ENCODE results near the gene GRM4. TPM values are rescaled to one million over a fixed set of nuclear protein-coding genes. Genes with fewer than 3 reads are reported as not detected.

GRM4 gene
- total RNA-seq, 1 donor = not detected

DNA sequence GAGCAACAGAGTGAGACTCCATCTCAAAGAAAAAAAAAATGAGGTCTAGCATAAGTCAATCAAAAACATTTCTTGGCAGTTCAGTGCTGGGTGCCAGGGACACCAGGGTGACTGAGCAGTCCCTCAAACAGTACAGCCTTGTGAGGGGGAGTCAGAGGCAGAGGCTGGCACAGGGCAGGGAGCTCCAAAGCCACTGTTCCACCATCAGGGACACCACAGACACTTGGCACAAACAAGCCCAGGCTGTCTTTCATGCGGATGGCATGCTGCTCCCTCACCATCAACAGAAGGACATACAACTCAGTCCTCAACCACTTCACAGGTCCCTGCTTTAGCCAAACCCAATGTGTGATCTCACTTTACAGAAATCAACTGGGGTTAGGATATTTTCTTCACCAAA, 36.0 kb upstream of the GRM4 start:
- H3K4me3 ChIP-seq (ENCODE audit: low read depth, low read length) = no peak overlapping the region
- DNase-seq (ENCODE audit: low read depth) = no peak
- TF ChIP-seq, protein P1, sequence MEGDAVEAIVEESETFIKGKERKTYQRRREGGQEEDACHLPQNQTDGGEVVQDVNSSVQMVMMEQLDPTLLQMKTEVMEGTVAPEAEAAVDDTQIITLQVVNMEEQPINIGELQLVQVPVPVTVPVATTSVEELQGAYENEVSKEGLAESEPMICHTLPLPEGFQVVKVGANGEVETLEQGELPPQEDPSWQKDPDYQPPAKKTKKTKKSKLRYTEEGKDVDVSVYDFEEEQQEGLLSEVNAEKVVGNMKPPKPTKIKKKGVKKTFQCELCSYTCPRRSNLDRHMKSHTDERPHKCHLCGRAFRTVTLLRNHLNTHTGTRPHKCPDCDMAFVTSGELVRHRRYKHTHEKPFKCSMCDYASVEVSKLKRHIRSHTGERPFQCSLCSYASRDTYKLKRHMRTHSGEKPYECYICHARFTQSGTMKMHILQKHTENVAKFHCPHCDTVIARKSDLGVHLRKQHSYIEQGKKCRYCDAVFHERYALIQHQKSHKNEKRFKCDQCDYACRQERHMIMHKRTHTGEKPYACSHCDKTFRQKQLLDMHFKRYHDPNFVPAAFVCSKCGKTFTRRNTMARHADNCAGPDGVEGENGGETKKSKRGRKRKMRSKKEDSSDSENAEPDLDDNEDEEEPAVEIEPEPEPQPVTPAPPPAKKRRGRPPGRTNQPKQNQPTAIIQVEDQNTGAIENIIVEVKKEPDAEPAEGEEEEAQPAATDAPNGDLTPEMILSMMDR (IDR thresholded peaks at IDR 0.05; ENCODE audit: insufficient read depth, low read length) = no peak

DNA sequence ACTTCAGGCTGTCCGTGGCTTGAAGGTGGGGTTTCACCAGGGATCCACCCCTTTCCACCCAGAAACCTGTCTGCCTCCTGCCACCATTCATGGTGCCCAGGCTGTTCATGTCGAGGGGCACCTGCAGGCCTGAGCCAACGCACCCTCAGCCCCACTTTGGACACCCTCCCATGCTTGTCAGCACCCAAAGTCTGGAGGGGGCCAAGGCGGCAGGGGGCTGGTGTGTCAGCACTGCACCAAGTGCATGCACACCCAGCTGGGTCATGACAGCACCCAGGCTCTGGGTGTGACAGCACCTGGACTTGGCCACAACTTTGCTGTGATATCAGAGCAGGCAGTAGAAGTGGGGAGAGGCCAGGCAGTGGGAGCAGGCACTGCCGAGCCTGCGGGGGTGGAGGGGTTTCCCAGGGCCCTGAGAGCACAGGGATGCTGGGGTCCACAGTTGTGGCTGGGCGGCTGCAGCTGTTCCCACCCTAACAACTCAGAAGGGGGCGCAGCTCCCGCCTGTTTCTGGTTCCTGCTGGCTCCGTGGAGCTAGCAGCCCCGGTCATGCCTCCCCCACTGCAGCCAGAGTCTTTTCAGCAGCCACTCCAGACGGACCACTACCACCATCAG, 33.3 kb upstream of the GRM4 start:
- TF ChIP-seq, protein P1 (IDR thresholded peaks at IDR 0.05; ENCODE audit: insufficient read depth, low read length) = no peak
- H3K4me3 ChIP-seq (ENCODE audit: low read depth, low read length) = no peak overlapping the region
- no peak for DNase-seq (ENCODE audit: low read depth)

DNA sequence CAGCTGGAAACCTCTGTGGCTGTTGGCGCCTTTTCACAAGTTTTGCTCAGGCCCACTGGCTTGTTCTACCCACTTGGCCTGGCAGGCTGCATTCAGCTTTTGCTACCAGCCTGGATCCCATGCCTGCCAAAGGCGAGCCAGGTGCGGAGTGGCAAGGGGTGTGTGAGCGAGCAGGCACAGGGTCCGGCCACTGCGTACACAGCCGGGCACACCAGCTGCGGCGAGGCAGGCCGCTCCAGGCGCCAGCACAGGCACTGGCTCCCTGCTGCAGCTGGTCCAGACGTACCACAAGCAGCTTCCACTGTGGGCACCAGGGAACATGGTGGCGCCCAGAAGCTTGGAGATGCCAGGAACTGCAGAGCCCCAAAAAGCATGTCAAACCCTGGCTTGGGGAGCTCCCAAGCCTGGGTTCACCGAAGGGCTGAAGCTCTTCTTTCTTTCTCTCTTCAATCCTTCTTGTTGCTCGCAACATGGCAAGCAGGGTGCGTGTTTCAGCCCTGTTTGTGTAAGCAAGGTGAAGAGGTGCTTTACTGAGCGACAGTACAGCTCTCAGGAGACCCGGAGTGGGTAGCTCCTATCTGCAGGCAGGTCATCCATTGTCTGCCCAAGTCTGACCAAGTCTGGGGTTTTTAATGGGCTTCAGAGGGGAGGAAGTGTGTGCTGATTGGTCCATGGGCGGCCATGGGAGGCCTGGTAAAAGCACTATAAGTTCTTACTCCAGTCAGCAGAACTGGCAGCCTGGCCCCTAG, 32.6 kb upstream of the GRM4 start:
- no peak for DNase-seq (ENCODE audit: low read depth)
- H3K4me3 ChIP-seq (ENCODE audit: low read depth, low read length) = no peak overlapping the region
- TF ChIP-seq, protein P1 (IDR thresholded peaks at IDR 0.05; ENCODE audit: insufficient read depth, low read length) = no peak

DNA sequence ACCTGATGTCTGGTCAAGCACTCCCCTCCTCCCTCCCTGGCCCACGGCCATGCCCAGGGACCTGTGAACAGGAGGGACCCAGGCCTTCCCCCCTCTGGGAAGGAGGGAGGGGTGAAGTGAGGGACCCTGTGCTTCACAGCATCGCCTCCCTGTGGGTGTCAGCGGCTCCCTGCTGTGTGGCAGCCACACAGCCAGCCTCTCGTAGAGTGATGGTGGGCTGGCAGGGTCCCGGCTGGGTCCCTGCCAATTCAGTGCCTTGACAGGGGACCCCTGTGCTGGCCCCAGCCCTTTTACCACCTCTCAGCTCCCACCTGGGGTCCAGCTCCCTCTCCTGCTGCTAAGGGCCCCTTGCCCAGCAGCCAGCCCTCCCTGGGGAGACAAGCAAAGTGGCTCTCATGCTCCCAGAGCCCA, 31.3 kb upstream of the GRM4 start:
- no peak for DNase-seq (ENCODE audit: low read depth)
- TF ChIP-seq, protein P1 (IDR thresholded peaks at IDR 0.05; ENCODE audit: insufficient read depth, low read length) = no peak
- H3K4me3 ChIP-seq (ENCODE audit: low read depth, low read length) = no peak overlapping the region

DNA sequence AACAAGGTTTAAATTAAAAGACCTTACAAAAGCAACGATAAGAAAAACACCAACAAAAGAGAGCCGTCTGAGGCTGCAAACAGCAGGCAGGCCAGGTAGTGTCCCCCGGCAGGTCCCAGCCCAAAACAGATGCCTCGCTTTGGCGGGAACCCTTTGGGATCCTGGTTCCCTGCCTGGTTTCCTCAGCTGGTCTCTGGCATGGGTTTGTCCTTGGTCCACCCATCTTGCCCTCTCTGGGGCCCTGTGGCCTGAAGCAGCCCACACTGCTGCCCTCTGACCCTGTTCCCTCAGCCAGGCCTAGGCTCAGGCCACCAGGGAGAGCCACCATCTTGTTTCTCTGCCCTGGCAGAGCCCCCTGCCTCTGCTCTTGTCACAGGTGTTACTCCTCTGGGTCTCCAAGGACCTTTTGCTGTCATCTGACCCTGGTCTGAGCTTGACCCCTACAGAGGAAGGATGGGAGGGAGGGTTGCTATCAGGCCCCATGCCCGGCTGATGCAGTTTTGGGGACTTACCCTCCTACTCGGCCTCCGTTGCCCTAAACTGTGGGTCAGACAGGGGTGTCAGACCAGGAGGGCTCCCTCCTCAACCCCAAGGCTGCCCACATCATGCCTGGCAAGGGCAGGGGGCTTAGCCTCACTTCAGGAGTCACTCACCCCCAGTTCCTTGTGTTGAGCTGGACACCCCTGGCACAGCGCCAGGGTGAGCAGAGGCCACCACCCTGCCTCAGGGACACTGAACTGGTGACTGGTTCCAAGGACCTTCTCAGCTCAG, 30.6 kb upstream of the GRM4 start:
- DNase-seq (ENCODE audit: low read depth) = no peak
- TF ChIP-seq, protein P1 (IDR thresholded peaks at IDR 0.05; ENCODE audit: insufficient read depth, low read length) = no peak
- no peak overlapping the region for H3K4me3 ChIP-seq (ENCODE audit: low read depth, low read length)

DNA sequence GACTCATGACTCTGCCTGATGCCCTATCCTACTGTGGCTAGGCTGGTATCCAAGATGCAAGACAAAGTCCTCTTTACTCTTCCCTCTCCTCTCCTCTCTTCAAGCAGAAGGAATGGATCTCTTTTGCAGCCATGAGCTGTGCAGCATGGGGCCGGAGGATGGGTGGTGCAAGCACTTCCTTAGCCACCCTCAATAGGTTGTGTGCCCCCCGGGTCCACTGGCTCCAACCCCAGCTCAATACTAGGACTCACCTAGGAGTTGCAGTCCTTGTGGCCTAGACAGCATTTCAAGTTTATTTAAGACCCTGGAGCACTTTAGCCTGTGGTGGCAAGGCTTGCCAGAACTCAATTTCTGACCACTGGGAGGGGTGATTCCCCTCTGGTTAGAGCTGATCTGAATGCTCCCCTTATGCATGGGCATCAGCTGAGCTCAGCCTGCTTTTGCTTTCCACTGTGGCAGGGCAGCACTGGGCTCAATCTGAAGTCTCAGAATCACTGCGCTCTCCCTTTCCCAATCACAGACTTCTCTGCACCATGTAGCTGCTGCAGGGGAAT, 29.0 kb upstream of the GRM4 start:
- no peak for DNase-seq (ENCODE audit: low read depth)
- no peak overlapping the region for H3K4me3 ChIP-seq (ENCODE audit: low read depth, low read length)
- TF ChIP-seq, protein P1 (IDR thresholded peaks at IDR 0.05; ENCODE audit: insufficient read depth, low read length) = no peak

Measured in fibroblast of the aortic adventitia (primary cell).